Limb (tissue), 2 donors: ENCODE measurements around the gene ZPR1.

ENCODE experiments used
- DNase-seq, 2 donors: peaks; one replicate each; pipeline ENCODE4 v3.0.0-alpha.2; 2016; ENCODE audit errors: extremely low spot score in 2 of 2

ZPR1 gene

DNA sequence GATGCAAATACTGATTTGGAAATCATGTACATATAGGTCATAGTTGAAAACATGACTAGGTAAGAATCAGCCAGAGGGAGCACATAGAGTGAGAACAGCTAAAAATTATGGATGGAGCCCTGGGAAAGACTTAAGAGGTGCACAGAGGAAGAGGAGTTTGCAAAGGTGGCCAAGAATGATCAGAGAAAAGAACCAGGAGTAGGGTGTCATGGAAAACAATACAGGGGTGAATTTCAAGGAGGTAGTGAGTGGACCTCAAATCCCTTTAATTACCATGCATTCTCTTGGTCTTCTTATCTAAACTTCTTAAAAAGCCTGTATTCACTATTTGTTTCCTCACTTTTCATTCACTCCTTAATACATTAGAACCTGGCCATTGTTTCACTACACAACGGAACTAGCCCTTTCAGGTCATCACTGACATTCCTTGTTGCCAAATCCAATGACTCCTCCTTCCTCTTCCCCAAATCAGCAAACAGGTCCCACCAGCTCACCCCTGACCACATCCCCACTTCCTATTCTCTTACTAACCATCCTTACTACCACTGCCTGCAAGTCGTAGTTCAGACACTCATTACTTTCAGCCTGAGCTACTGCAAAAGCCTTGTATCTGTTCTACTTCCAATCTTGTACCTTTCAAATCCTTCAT lies 37.6 kb downstream of the ZPR1 start:
- no peak for DNase-seq

DNA sequence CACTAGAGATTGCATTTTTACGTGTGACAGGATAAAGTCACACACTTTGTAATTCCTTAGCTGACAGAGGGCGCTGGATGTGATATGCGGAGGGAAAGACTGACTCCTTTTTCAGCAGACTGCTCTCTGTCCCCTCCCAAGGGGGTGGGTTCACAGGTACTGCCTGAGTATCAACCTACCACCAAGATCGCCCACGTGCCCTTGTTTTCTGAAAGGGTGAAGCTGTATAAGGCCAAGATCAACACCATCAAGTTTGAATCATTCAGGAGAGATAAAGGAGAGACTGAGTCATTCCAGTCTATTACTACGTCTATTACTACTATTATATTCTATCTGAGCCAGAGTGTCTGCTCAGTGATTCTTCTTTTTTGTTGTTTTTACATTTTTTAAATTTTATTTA lies 45.7 kb downstream of the ZPR1 start:
- DNase-seq: no peak

GRCh38 chr11:116740741-116741140 lies 47.1 kb downstream of the ZPR1 start:
- DNase-seq: no peak

DNA sequence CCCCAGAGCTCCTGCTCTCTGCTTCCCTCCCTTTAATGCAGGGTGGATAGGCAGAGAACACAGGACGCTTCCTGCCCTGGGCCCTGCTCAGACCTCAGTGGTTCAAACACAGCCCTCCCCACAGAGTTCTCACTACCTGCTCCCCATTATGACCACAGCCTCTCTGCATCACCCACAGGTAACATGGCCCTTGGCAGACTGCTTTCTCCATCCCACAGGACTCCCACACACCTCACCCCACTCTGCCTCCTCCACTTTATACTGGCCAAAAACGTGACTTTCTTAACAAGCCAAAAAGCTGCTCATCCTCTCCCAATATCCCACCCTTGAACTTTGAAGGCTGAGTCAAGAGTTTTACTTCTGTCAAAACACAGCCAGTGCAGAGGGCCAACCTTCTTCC lies 48.8 kb downstream of the ZPR1 start:
- no peak for DNase-seq

GRCh38 chr11:116736763-116737162 lies 51.1 kb downstream of the ZPR1 start:
- DNase-seq: no peak

DNA sequence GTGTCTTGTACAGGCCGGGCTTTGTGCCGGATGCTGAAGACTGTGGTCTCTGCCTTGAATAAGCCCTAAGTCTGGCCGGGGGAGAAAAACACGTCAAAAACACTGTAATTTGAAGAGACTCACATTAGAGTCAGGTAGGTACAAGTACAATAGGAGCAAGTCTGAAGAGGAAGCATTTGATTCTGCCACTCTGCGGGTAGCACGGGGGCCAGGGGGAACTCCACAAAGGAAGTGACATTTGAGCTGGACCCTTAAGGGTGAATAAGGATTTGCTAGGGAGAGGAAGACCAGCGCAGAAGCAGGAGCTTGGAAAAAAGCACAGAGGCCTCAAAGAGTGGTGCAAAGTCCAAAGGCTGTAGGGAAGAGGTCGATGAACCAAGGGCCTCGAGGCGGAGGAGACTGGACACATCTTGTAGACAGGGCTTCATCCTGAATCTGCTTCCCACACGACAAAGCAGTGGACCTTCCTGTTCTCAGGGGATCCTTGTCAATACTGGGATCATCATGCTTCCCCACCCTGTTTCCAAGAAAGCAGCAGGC lies 53.8 kb downstream of the ZPR1 start:
- no peak for DNase-seq

DNA sequence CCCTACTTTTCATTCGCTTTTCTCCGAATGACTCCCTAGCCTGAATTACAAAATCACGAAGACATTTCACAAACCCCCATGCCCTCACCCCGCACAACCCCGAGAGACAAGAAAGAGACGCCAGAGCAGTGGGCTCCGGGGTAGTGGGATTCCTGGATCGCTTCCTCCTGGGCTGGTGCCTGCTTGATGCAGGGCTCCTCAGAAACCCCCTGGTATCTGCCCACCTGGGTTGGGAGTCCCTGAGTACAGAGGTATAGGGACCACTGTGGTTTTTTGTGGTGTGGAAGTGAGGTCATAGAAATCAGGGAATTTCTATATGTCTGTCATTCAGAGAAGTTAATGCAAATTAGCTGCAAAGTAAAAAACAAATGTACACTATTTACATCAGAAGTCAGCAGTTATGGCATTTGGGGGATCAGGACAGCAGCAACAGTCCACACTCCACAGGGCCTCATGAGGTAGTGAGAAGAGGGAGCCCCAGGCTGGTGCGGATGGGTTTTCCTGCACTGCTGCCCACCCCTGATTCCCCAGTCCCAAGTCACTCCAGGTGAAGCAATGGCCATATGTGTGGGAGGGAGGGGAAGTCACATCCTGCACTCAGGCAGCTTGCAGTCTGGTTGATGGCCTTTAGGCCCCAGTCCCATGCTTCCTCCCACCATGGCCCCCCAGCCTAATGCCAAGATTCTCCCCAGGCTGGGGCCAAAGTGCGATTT lies 54.6 kb downstream of the ZPR1 start:
- DNase-seq: no peak

DNA sequence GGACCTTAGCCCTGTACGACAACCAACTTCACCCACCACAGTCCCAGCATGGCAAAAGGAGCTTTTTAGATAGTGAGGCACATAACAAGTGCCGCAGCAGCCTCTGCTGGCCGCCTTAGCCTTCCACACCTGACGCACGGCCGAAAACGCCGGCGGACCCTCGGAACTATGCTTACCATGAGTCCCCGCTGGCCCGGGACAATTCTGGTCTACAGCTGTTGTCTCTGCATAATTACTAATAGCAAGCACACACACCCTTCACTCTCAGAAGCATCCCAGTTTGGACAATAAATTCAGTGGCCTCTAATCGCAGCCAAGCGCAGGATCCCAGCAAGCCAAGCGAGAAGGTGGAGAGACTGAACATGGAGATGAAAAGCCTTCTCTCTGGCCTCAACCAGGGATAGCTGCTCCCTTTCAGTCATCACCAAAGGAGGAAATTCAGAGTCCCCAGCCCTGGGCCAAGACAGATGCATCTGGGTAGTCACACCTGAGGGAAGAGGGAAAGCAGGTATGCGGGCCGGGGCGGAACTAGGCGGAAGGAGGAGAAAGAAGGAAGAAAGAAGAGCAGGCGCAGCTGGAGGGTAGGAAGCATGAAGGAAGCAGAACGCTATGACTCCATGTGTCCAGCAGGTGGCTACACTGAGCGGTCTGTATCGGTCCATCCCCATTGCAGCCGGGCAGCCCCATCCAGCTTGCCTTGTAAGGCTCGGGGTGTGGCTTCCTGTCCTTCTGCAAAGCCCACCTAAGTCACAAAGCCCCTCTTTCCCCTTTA lies 55.4 kb downstream of the ZPR1 start:
- DNase-seq: peak; percentile 72 to 78

DNA sequence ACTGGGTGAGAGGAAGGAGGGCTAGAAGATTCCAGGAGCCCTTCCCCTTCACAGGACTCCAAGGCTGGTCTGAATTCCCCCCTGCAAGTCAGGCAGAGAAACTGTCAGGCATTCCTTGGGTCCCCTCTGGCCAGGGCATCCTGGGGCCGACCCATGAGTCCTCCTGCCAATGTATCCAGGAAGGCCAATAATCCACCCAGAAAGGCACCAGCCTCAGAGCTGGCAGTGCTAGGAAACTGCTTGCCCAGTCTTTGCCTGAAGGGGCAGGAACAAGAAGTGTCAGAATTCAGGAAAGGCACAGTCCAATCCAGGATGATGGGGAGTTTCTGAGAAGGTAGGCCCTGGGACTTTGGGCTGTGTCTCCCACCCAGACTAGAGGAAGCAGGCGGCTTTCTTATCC lies 56.0 kb downstream of the ZPR1 start:
- peak in 1 of 2 donors; percentile 33 for DNase-seq

DNA sequence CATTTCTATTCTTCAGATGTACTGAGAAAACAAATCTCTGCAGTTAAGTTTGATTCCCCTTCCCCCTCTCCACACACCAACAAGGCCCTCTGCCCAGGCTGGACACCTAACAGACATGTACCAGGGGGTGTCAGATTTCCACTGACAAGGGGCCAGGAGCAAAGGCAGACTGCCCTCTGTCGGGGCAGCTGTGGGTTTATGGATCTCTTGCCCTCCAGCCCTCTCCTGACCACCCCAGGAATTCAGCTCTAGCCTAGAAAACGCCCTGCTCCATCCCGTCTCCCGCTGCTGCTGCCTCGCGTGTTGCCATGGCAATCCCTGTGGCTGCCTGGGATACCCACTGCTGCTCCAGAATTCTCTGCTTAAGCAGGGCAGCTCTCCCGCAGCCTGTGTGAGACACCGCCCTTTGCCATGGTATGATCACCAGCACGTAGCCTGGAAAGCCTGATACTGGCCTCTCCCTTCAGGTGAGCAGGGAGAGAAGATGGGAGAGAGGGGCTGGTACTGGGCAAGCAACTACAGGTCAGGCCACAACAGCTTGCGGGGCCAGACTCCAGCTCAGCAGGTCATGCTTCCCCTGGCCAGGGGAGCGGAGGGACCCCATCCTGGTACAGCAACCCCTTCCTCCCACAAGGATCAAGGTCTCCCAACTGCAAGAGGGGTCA lies 56.6 kb downstream of the ZPR1 start:
- peak; percentile 32 to 77 for DNase-seq

DNA sequence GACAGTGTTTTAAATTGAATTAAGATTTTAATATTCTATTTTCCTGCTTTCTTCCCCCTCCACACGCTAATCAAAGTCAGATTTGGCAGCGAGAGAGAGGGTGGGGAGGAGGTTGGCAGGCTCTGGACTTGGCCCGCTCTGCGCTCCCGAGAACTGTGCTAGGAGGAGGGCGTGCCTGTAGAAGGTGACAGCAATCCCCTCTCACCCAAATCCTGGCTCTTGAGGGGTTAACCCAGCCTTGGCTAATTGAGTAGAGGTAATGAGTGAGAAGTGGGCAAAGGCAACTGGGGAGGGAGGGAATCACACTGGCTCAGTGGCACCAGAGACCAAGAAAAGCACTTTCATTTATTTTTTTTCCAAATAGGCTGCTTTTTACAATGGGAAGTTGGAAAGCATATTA lies 57.2 kb downstream of the ZPR1 start:
- peak in 1 of 2 donors; percentile 50 for DNase-seq

- no peak for DNase-seq
Measured at GRCh38 chr11:116730241-116730561, 57.6 kb downstream of the ZPR1 start.

- no peak for DNase-seq
Measured at GRCh38 chr11:116729501-116730240, 58.2 kb downstream of the ZPR1 start.

DNA sequence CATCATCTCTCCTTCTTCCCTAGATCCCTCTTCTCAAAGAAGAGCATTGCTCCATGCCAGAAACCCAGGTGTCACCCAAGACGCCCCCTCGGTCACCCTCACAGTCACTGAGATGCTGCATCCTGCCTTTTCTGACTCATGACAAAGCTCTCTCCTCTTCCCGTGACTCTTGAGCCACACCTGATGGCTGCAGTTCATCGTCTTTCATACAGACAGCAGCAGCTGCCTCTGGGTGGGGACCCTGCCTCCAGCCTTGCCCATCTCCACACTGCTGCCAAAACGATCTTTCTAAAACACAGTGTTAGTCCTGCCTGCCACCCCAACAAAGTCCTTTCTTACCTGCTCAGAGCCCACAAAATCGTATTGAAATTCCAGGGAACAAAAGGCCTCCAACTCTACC lies 59.8 kb downstream of the ZPR1 start:
- no peak for DNase-seq

DNA sequence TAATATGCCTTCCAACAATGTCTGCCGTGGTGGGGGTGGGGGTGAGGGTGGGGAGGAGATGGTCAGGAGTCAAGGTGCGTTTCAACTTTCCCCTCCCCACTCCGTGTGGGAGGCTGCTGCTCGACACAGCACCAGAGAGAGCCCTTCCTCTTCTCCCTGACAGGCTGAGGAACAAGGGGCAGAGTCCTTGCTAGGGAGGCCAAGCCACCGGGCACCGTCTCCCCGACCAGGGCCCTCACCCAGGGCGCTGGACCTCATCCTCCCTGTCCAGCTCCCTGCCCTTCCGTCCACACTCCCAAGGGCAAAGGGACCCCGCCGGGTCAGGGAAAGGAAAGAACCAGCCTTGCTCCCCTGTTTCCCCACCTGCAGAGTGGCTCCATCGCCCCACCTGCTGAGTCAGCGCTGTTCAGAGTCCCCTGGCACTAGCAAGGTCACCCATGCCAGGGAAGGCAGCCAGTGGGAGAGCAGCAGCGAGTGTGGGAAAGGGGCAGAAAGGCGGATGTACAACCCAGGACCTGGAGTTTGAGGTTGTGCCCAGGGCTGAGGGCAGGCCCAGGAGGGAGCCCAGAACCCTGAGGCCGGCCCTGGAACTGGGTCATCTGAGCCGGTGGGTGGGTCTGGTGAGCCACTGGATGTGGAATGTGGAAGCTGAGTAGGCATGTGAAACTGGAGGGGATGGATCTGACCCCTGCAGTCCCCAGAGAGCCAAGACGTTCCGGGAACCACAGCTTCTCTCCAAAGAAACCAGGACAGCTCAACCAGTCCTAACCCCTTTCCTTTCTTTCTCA lies 62.2 kb downstream of the ZPR1 start:
- no peak for DNase-seq

DNA sequence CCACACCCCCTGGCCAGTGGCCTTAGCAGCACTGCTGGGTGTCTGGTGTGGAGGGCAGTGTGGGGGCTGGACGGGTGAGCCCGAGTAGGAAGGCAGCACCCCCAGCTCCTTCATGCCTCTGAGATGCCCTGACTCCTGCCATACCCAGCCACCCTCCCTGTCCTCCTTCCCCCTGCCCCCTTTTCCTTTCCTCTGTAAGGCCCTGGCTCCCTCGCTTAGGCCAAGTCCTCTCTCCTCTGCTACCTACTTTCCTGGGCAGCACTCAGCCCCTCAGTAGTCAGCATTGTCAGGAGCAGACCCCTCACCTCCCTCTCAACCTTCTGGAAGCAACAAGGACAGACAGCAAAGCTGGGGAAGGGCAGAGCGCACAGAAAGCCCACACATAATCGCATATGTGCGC lies 63.0 kb downstream of the ZPR1 start:
- DNase-seq: no peak
